Bone marrow (tissue), 2 donors: ENCODE measurements around the gene MTG2.

Experiments
- DNase-seq, 2 donors: peaks; one replicate each; lab custom pipeline; 2025; lab: John Stamatoyannopoulos, UW

Gene MTG2

DNA sequence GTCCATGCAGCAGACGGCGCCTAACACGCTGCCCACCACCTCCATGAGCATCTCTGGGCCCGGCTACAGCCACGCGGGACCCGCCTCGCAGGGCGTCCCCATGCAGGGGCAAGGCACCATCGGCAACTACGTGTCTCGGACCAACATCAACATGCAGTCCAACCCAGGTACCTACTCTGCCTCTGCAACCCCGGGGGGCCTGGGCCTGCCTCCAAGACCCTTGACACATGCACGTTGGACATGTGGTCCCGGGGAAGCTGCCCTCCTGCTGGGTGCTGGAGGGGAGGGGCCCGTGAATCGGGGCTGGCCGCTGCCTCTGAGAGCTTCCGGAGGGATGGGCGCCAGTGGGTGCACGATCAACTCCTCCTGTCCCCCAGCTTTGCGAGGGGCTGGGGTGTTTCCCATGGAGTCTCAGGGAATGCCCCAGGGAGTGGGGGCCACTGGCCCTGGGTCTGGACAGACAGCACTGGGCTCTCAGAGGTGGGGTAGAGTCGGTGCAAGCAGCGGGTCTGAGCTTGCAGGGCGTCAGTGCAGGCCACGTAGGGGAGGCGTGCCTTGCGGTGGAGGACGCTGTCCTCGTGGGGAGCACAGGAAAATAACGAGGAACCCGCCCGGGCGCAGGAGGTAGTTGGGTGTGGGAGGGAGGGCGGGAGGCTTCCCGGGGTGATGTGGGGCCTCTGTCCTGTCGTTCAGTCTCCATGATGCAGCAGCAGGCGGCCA lies 19.9 kb upstream of the MTG2 start:
- DNase-seq = no peak

DNA sequence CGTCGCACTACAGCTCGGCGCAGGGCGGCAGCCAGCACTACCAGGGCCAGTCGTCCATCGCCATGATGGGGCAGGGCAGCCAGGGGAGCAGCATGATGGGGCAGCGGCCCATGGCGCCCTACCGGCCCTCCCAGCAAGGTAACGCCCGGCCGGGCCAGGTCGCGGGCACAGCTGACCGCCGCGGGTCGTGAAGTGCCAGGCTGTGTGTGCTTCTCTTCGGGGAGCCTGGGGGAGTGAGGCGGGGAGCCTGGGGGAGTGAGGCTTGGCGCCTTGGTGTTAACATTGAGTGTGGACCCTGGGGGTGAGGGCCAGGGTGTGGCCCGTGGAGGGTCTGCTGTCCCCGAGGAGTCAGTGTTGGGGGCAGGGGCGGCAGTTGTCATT lies 19.4 kb upstream of the MTG2 start:
- DNase-seq = no peak

DNA sequence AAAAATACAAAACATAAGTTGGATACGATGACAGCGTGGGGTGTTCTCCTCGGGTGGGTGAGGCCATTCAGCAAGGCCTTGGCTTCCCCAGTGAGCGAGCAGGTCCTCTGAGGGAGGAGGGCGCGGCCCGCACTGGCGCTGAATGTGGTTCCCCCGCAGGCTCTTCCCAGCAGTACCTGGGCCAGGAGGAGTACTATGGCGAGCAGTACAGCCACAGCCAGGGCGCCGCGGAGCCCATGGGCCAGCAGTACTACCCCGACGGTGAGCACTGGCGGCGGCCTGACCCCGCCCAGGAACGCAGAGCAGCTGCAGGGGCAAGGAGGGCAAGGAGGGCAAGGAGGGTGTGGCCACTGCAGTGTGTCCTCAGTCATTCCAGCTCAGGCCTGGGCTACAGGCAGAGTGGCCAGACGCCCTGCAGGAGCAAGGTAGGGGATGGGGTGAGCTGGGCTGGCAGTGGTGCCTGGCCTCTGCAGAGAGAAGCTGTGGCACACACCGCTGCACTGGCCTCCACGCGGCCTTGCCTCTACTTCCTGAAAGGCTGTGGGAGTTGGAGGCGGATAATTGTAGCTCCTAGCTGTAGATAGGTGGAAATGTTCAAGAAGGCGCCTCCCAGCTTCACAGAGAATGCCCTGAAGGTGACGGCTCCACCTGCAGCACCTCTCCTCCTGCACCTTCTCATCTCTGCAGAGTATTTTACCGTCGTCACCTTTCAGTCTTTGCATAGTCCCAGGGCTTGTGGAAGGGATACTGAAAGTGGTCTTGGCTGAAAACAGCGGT lies 18.7 kb upstream of the MTG2 start:
- DNase-seq = no peak

DNA sequence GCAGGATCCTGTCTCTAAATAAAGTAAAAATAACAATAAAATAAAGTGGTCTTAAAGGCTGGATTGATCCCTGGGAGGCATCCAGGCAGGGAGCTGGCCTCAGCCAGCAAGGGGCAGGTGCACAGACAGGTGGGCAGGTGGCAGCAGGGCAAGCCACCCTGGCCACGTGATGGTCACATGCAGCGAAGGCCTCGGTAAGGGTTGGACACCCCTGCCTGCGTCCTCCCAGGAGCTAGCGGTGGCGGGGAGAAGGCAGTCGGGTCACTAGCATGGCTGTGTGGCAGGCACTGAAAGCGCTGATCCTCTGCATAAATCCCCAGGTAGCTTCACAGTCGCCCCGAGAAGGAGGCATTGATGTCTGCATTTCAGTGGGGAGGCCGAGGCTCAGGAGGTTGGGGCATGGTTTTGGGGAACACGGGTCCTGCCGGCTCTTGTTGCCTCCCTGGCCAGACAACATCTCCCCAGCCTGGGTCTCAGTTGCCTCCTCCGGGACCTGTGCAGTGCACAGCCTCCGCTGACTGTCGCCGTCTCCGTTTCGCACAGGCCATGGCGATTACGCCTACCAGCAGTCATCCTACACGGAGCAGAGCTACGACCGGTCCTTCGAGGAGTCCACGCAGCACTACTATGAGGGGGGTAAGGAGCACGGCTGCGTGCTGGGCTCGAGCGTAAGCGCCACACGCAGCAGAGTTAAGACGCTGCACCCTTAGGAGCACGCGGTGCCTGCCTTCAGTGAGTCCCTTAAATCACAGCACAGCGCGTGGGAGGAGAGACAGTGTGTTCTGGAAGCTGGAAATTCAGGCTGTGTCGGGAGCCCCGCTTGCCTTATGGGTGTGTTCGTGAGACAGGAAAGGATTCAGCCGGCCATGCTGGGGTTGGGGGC lies 17.7 kb upstream of the MTG2 start:
- DNase-seq = no peak

GRCh38 chr20:62165762-62166399 lies 16.9 kb upstream of the MTG2 start:
- no peak for DNase-seq

GRCh38 chr20:62167474-62167873 lies 15.4 kb upstream of the MTG2 start:
- no peak for DNase-seq

DNA sequence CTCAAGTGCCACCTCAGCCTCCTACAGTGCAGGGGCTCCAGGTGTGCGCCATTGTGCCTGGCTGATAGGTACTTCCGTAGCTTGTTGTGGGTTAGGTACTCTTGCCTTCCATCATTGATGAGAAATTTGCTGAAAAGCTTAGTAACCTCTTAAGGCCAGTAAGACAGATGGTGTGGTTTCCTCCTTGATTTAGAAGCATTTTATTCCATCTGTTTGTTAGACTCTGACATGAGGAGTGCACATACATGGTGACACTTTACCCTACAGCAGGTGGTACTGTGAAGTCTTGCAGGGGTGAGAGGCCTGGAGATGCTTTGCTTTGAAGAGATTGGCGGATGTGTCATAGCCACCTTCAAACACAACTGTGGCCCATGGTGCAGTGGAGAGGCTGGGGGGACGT lies 14.8 kb upstream of the MTG2 start:
- no peak for DNase-seq

- DNase-seq = no peak
Measured at GRCh38 chr20:62168890-62169435, 13.9 kb upstream of the MTG2 start.

DNA sequence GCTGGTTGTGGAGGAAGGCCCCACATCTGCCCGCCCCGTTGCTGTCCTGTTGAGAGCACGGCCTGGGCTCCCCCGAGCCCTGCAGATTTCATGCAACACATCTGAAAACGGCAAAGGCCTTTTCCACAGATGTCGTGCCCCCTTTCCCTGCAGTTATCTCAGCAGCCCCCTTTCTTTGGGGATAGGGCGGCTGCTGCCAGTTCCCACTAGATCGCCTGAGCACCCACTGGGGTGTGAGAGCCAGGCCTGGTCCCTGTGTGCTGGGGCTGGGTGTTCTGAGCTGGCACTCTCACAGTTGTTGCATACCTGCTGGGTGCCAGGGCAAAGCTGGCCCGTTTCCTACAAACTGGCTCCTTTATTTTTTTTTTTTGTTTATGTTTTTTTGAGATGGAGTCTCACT lies 12.3 kb upstream of the MTG2 start:
- DNase-seq = no peak

- no peak for DNase-seq
Measured at GRCh38 chr20:62171245-62171644, 11.6 kb upstream of the MTG2 start.

DNA sequence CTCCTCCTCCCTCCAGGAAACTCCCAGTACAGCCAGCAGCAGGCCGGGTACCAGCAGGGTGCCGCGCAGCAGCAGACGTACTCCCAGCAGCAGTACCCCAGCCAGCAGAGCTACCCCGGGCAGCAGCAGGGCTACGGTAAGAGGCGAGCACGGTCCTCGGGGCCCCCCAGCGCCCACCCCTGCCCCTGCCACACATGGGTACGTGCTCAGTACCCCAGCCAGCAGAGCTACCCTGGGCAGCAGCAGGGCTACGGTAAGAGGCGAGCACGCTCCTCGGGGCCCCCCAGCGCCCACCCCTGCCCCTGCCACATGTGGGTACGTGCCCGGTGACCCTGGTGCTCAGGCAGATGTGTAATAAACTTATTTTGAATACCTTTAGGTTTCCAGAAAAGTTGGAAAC lies 10.2 kb upstream of the MTG2 start:
- no peak for DNase-seq

DNA sequence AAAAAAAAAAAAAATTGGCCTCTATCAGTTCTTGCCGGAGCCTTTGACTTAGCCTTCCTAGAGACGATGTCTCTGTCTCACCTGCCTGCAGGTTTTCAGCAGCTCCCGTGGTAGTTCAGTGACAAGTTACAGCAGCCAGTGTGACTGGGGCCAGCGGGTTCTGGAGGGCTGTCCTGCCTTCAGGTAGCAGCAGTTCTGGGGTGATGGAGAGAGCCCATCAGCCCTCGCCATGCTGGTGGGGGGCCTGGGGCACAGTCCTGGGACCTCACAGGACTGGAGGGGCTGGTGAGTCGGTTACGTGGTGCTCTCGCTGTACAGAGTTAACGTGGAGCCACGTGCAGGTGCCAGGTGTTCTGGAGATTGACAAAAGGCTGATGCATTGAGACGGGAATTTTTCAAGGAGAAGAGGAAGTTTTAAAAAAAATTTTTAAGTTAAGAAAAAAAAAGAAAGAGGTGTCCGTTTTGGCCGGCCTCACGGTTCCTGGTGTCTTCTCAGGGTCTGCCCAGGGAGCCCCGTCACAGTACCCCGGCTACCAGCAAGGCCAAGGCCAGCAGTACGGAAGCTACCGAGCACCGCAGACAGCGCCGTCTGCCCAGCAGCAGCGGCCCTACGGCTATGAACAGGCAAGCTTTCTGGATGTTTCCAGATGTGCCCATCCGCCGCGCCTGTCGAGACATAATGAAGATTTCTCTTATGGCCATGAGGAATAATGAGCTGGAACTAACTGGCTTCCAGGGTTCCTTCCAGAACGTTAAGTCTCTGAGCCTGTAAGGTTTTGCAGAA lies 8.6 kb upstream of the MTG2 start:
- no peak for DNase-seq

- DNase-seq = no peak
Measured at GRCh38 chr20:62174870-62175624, 7.8 kb upstream of the MTG2 start.

DNA sequence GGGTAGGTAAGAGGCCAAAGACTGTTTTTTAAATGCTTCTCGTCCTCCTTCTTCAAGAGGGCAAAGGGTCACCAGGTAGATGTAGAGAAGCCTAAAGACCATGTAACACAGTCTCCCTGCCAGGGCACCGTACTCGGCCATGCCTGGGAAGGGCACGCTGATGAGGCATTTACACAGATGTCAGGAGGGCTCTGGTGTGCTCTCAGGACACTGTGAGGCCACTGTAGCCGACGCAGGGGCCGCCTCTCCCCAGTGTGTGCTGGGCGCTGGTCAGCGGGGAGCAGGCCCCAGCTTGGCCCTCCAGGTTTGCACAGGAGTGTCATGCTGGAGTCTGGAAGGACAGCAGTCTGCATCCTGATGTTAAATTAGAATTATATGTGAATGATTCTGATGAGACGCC lies 7.1 kb upstream of the MTG2 start:
- DNase-seq = no peak

GRCh38 chr20:62176866-62177265 lies 6.0 kb upstream of the MTG2 start:
- DNase-seq = no peak

- no peak for DNase-seq
Measured at GRCh38 chr20:62177307-62177706, 5.5 kb upstream of the MTG2 start.

GRCh38 chr20:62178316-62179161 lies 4.3 kb upstream of the MTG2 start:
- DNase-seq = no peak

DNA sequence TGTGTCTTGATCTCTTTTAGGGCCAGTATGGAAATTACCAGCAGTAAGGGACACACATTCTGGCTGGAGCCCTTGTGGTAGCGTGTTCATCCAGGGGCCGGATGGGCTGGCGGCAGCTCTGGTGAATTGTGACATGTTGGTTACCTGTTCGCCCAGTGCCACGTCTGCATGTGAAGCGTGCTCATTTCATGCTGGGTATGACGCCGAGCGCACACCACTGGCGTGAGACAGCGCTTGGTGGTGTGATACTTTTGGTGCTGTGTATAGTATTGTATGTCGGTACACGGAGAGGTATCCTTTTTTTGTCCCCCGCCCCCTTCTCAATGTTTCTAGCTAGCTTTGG lies 3.7 kb upstream of the MTG2 start:
- DNase-seq = no peak

DNA sequence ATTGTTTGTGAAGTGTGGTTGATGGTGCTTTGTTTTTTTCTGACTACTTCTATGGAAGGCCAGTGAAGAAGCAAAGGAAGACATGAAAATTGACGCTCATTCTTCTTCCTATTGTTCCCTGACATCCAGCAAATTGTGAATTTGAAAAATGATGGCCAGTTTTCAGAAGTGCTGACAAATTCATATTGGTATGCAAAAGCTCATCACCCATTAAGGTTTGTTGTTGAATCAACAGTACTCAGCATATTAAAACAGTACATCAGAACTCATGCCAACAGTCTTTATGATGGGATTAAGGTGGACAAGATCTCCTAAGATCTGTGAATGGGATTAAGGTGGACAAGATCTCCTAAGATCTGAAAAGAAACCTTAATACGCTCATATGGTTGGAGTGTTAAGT lies 1.0 kb upstream of the MTG2 start:
- no peak for DNase-seq
